ENCODE data around the gene RAMACL.

The RAMACL gene

DNA sequence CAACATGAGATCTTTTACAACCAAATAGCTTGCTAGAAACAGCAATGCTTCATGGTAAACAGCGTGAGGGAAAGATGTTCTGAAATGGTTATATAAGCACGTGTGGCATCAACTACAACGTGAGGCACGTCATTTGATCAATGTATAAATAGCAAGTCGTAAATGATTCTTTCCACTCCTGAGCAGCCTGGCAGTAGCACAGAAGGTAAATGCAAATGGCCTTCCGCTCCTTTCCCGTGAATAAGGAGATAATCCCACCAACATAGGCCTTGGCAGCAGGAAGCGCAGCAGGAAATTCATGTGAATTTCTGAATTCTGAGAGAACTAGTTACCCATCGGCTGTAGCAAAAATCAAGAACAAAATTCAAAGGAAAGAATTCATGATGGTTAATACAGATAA, 23.6 kb upstream of the RAMACL start:
- H3K27ac ChIP-seq = no peak overlapping the region
- TF ChIP-seq ZFX (IDR thresholded peaks at IDR 0.05) = no peak
- TF ChIP-seq, protein P1, sequence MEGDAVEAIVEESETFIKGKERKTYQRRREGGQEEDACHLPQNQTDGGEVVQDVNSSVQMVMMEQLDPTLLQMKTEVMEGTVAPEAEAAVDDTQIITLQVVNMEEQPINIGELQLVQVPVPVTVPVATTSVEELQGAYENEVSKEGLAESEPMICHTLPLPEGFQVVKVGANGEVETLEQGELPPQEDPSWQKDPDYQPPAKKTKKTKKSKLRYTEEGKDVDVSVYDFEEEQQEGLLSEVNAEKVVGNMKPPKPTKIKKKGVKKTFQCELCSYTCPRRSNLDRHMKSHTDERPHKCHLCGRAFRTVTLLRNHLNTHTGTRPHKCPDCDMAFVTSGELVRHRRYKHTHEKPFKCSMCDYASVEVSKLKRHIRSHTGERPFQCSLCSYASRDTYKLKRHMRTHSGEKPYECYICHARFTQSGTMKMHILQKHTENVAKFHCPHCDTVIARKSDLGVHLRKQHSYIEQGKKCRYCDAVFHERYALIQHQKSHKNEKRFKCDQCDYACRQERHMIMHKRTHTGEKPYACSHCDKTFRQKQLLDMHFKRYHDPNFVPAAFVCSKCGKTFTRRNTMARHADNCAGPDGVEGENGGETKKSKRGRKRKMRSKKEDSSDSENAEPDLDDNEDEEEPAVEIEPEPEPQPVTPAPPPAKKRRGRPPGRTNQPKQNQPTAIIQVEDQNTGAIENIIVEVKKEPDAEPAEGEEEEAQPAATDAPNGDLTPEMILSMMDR (conservative IDR thresholded peaks at IDR 0.05) = no peak

DNA sequence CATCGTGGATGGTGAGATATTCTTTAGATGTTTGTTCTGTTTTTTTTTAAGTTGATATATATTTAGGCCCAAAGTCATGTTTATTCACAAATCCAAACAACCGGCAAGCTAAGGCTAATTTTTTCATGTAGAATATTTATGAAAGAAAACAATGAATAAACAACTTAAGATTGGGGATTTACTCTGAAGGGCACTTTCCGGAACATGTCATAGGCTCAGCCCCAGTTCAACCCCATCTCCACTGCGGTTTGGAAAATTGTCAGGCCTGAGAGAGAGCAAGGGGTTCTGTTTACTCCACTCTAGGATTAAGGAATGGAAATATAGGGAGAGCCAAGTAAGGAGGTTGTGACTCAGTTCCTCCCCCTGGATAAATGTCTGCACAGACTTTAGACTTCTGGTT, 22.3 kb upstream of the RAMACL start:
- TF ChIP-seq ZFX (IDR thresholded peaks at IDR 0.05) = no peak
- TF ChIP-seq, protein P1 (conservative IDR thresholded peaks at IDR 0.05) = no peak
- H3K27ac ChIP-seq = no peak overlapping the region

DNA sequence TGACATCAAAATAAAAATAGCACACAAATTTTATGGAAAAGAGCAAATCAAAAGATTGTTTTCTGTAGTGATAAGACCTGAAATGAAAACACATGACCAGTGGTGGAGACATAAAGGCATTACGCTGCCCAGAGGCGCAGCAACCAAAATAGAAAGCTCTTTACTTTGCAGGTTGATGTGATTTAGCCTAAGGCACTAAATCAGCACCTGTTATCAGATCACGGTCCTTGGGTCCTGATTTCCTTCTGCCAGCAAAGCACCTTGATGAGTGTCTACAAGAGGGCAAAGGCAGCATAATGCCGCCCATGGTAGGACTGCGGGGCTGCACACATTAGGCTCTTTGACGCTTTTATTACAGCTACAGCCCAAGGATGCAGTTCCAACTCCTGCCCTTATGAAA, 19.3 kb upstream of the RAMACL start:
- no peak overlapping the region for H3K27ac ChIP-seq
- no peak for TF ChIP-seq ZFX (IDR thresholded peaks at IDR 0.05)
- TF ChIP-seq, protein P1 (conservative IDR thresholded peaks at IDR 0.05) = no peak

DNA sequence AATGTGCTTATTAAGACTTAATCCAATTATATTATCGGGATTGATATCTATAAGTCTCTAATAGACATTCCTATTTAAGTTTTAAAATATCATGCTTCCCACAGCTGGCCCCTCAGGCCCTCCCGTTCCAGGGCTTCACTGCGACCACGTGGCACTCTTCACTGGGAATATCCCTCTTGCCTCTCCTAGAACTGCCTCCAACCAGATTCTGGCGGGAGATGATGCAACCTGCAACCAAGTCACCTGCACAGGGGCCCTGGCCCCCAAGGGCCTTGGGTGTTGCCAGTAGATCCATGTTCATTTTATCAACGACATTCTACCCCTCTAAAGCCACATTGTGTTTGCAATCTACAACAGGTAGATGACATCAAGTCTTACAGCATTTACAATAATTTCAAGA, 18.4 kb upstream of the RAMACL start:
- H3K27ac ChIP-seq = no peak overlapping the region
- no peak for TF ChIP-seq ZFX (IDR thresholded peaks at IDR 0.05)
- TF ChIP-seq, protein P1 (conservative IDR thresholded peaks at IDR 0.05) = no peak

DNA sequence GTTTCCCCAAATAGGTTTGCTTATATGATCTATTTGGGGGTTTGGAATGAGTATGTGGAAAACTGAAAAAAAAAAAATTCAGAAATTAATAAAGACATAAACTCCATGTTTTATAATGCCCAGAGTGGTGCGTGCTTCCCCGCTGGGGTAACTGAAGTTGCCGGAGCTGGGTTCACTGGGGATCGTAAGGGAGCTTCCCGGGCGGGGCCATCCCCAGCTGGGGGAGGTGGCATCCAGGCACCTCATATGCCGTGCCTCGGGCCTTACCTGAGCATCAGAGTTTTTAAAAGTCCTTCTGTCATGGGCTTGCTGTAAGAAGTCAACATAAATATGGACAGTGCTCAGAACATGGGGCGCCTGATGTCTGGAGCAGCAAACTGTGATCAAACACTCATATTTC, 17.9 kb upstream of the RAMACL start:
- TF ChIP-seq ZFX (IDR thresholded peaks at IDR 0.05) = no peak
- TF ChIP-seq, protein P1 (conservative IDR thresholded peaks at IDR 0.05) = no peak
- no peak overlapping the region for H3K27ac ChIP-seq

DNA sequence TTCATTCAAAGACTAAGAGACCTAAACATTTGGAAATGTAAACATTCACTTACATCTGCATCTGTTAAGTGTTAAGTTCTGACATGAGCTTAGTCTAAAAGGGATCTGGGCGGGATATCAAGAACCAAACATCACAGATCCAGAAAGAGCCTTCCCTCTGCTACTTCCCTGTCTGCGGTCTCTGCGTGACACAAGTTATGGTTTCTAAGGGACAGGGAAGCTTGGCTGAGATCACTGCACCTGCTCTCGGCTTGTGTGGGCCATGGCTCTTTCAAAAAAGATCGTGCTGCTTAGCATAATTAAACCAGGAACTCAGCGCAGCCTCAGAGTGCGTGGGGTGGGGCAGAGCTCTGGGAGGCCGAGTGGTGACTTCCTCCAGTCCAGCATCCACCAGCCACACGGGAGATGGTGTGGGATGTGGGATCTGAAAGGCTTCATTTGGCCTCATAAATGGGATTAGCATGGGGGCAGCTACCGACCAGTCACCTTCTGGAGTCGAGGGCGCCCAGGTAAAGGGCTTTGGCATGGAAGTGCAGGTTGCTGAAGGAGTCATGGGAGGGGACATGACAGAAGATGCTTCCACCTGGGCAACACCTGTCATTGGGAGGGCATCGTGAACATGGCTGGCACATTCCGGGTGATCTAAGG, 16.7 kb upstream of the RAMACL start:
- no peak overlapping the region for H3K27ac ChIP-seq
- TF ChIP-seq, protein P1 (conservative IDR thresholded peaks at IDR 0.05) = no peak
- TF ChIP-seq ZFX (IDR thresholded peaks at IDR 0.05) = no peak

DNA sequence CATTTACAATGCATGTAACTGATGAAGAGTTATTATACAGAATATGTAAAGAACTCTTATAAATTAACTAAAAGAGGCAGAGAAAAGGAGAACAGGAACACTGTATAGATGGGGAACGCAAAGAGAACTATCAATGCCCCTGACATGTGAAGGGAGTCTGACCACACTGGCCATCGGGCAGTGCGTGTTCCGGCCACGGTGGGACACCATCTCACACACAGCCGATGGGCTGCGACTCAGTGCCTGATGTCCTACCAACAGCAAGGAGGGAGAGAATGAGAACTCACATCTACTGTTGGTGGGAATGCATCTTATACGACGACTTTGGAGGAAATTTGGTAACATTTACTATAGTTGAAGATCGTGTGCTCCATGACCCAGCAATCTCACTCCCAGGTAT, 15.5 kb upstream of the RAMACL start:
- H3K27ac ChIP-seq = no peak overlapping the region
- no peak for TF ChIP-seq ZFX (IDR thresholded peaks at IDR 0.05)
- TF ChIP-seq, protein P1 (conservative IDR thresholded peaks at IDR 0.05) = no peak

Measured in C4-2B (cell line).